Uterus (tissue), 4 donors: ENCODE data around the gene RTN1. TPM values are rescaled to one million over a fixed set of nuclear protein-coding genes. Genes with fewer than 3 reads are reported as not detected.

ENCODE experiments used
- DNase-seq, 2 donors: peaks; one replicate each; pipeline ENCODE4 v3.0.0-alpha.2; 2019 to 2020
- H3K27ac ChIP-seq, 2 donors: fragments of 200-600 bp; sonication (generic); 1 replicate in 1 of 2; 2 replicates in 1 of 2; pipeline ENCODE4 v1.5.1; 2016 to 2018
- H3K27me3 ChIP-seq, 2 donors: fragments of 200-600 bp; sonication (generic); one replicate each; pipeline ENCODE4 v1.5.1; 2018 to 2019; ENCODE audit warnings: control low read depth in 1 of 2
- H3K36me3 ChIP-seq, 2 donors: fragments of 200-600 bp; sonication (generic); one replicate each; pipeline ENCODE4 v1.5.1; 2019; ENCODE audit warnings: control low read depth in 1 of 2
- H3K4me1 ChIP-seq, 2 donors: fragments of 200-600 bp; sonication (generic); one replicate each; pipeline ENCODE4 v1.5.1; 2018 to 2019; ENCODE audit warnings: control low read depth in 1 of 2
- H3K4me3 ChIP-seq, 2 donors: fragments of 200-600 bp; sonication (generic); 1 replicate in 1 of 2; 2 replicates in 1 of 2; pipeline ENCODE4 v1.5.1; 2018 to 2019; ENCODE audit warnings: mild to moderate bottlenecking in 1 of 2
- H3K9me3 ChIP-seq, 2 donors: fragments of 200-600 bp; sonication (generic); one replicate each; pipeline ENCODE4 v1.5.1; 2019; ENCODE audit warnings: control low read depth in 1 of 2
- POLR2A ChIP-seq, 2 donors: fragments of 450-650 bp; IDR thresholded peaks; one replicate each; pipeline ENCODE4 v1.6.1; 2016; ENCODE audit warnings: antibody characterized with exemption in 2 of 2, mild to moderate bottlenecking in 1 of 2, moderate library complexity in 1 of 2
- intact Hi-C: fragments of 100-400 bp; cut with DNase I; formaldehyde crosslinking; loops from one replicate; pipeline ENCODE4 v1.15.1; 2023; ENCODE audit warnings: low total_unique reads
- total RNA-seq, 4 donors: library from RNA; depleted of rRNA in 3 of 4; stranded (reverse); fragments of >200 nt in 3 of 4; gene quantifications; one replicate each; pipeline versions ENCODE4 v1.1.0 to v1.2.4, GENCODE V29; 2014 to 2023
- TF ChIP-seq, protein P1 (sequence below), 4 experiments: fragments of 200-600 bp in 2 of 4; fragments of 450-650 bp in 2 of 4; sonication (generic) in 2 of 4; IDR thresholded peaks; one replicate each; pipeline ENCODE4 v1.5.1; 2016 to 2019; ENCODE audit warnings: antibody characterized with exemption in 4 of 4, mild to moderate bottlenecking in 2 of 4, moderate library complexity in 1 of 4
- donor health status: DM: yes; HTN: yes; CAD: no.

Gene RTN1
- total RNA-seq, 4 donors from 2014 or later, result 0.26 to 14.4 (median 7.5) TPM

DNA sequence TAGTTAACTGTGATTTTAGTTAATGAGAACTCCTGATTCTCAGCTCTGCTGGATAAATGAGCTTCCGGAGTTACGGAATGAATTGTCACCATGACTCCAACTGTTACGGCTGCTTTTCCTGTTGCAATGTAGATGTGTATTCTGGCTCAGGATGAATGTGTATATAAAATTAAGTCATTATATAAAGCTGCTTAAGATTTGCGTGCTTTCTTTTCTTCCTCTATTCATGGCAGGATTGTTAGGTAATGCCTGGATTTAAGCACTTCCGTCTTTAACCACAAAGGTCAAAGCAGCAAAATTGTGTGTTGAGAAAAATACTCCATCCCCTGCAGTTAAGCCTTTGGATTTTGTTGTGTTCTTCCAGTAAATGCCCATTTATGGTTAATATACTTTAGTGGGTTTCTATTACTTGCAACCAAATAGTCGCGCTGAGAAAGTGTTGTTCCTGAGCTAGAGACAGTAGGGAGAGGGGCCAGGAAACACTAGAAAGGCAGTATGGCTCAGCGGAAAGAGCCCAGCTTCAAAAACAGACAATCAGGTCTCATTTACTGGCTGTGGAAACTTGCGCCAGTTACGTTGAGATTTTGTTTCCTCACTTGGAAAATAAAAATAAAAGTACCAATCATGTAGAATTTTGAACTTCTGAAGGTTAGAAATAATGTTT, 284.6 kb downstream of the RTN1 start:
- TF ChIP-seq POLR2A (IDR thresholded peaks at IDR 0.05), result no peak
- TF ChIP-seq, protein P1, sequence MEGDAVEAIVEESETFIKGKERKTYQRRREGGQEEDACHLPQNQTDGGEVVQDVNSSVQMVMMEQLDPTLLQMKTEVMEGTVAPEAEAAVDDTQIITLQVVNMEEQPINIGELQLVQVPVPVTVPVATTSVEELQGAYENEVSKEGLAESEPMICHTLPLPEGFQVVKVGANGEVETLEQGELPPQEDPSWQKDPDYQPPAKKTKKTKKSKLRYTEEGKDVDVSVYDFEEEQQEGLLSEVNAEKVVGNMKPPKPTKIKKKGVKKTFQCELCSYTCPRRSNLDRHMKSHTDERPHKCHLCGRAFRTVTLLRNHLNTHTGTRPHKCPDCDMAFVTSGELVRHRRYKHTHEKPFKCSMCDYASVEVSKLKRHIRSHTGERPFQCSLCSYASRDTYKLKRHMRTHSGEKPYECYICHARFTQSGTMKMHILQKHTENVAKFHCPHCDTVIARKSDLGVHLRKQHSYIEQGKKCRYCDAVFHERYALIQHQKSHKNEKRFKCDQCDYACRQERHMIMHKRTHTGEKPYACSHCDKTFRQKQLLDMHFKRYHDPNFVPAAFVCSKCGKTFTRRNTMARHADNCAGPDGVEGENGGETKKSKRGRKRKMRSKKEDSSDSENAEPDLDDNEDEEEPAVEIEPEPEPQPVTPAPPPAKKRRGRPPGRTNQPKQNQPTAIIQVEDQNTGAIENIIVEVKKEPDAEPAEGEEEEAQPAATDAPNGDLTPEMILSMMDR (IDR thresholded peaks at IDR 0.05), result no peak
- Histone ChIP-seq H3K9me3 (no peaks in the 10 kb centered on the region), H3K27ac (no peak overlapping the region), H3K4me1 (no peaks in the 10 kb centered on the region), H3K4me3 (no peak overlapping the region), H3K27me3 (no peaks in the 10 kb centered on the region), H3K36me3 (no peaks in the 10 kb centered on the region)
- no peak for DNase-seq
- intact Hi-C loops, result no loop called here

DNA sequence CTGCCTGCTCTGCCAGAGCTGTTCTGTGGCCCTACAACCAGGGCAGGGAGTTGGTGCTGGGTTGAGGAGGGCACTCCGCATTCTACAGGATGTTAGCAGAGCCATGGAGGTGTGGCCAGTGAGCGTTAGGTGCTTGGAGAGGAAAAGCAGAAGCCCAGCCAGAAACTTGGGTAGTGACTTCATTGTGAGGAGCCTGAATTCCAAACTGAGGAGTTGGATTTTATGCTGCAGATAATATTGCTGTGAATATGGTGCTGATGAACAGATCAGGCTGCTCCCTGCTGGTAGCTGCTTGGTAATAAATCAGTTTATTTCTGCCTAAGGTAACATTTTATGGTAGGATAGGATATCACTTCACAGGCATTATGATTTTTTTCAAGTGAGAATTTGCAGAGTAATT, 286.8 kb downstream of the RTN1 start:
- peaks cover 0 to 6% of the 10 kb centered on the region in 2 donors for H3K27me3 ChIP-seq
- intact Hi-C loops, result no loop called here
- no peak for DNase-seq
- H3K36me3 ChIP-seq, result no peaks in the 10 kb centered on the region
- no peak overlapping the region for H3K27ac ChIP-seq
- H3K4me1 ChIP-seq, result no peaks in the 10 kb centered on the region
- H3K4me3 ChIP-seq, result no peak overlapping the region
- no peaks in the 10 kb centered on the region for H3K9me3 ChIP-seq
- no peak for TF ChIP-seq POLR2A (IDR thresholded peaks at IDR 0.05)
- TF ChIP-seq, protein P1 (IDR thresholded peaks at IDR 0.05), result no peak

DNA sequence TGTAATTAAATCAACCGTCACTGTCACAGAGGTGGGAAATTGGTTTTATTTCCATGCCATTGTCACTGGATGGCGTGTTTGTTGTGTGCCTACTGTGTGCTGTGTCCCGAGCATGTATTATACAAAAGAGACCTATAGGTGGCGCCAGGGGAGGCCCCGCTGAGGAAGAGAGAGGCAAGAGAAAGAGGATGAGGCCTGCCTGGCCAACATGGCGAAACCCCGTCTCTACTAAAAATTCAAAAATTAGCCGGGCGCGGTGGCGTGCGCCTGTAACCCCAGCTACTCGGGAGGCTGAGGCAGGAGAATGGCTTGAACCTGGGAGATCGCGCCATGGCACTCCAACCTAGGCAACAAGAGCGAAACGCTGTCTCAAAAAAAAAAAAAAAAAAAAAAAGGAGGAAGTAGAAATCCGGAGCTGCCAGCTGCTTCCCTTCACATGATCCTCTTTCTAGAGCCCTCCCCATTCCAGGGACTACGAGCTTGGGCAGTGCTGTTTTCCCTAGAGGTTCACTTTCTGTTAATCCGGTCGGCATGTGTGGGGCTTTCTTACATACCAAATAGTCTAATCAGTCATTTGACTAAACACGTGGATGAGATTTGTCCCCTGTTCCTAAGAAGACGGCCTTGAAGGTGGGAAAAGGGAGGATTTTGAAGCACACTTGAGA, 287.6 kb downstream of the RTN1 start:
- Histone ChIP-seq H3K4me3 (no peak overlapping the region), H3K36me3 (no peaks in the 10 kb centered on the region), H3K27me3 (peaks cover 0 to 6% of the 10 kb centered on the region in 2 donors), H3K27ac (no peak overlapping the region), H3K4me1 (no peaks in the 10 kb centered on the region), H3K9me3 (no peaks in the 10 kb centered on the region)
- TF ChIP-seq, protein P1 (IDR thresholded peaks at IDR 0.05), result no peak
- no peak for TF ChIP-seq POLR2A (IDR thresholded peaks at IDR 0.05)
- intact Hi-C loops, result no loop called here
- no peak for DNase-seq

DNA sequence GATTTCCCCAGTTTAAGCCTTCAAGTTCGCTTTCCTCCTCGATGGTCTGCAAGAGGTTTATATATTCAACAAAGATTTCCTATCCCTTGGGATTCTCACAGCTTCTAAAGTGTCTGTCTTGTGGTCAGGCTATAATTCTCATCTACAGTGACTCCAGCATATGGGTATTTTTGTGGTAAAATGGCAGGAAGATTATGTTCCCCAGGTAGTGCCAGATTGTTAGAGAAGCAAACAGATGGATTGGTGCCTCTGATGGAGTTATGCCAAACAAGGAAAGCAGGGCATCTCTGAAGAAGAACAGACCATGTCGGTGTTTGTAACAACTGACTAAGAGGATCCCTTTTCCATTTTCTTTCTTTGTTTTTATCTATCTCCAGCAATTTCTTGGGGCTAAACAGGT, 288.4 kb downstream of the RTN1 start:
- DNase-seq, result no peak
- intact Hi-C loops, result no loop called here
- peaks cover 0 to 10% of the 10 kb centered on the region in 2 donors for H3K27me3 ChIP-seq
- TF ChIP-seq, protein P1 (IDR thresholded peaks at IDR 0.05), result no peak
- TF ChIP-seq POLR2A (IDR thresholded peaks at IDR 0.05), result no peak
- no peaks in the 10 kb centered on the region for H3K9me3 ChIP-seq
- H3K4me1 ChIP-seq, result no peaks in the 10 kb centered on the region
- H3K27ac ChIP-seq, result no peak overlapping the region
- no peak overlapping the region for H3K4me3 ChIP-seq
- no peaks in the 10 kb centered on the region for H3K36me3 ChIP-seq

DNA sequence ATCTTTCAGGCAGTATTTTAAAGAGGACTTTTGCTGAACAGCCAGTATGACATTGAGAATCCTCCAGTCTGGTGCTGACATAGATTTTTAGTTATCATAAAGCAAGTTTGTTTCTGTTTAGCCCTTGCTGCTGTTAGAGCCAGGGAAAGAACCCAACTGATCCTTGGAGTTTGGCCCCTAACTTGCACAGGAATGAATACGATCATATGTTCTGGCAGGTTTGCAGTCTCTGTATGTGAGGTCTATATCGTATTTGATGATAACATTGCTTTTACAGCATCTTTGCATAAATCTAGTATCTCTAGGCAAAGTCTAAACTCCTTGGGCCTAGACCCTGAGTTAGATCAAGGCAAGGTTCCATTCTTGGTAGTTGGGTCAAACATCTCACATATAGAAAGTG, 289.7 kb downstream of the RTN1 start:
- Histone ChIP-seq H3K27ac (no peak overlapping the region), H3K4me1 (no peaks in the 10 kb centered on the region), H3K27me3 (peaks cover 0 to 10% of the 10 kb centered on the region in 2 donors), H3K9me3 (no peaks in the 10 kb centered on the region), H3K4me3 (no peak overlapping the region), H3K36me3 (no peaks in the 10 kb centered on the region)
- intact Hi-C loops, result no loop called here
- no peak for DNase-seq
- no peak for TF ChIP-seq POLR2A (IDR thresholded peaks at IDR 0.05)
- TF ChIP-seq, protein P1 (IDR thresholded peaks at IDR 0.05), result no peak
